Stomach (tissue), 9 donors: ENCODE measurements around the gene PLCB1. TPM values are rescaled to one million over a fixed set of nuclear protein-coding genes. Genes with fewer than 3 reads are reported as not detected.

Experiments used
- DNase-seq, 2 donors: peaks; one replicate each; pipeline versions ENCODE4 v3.0.0 to v3.0.0-alpha.2; 2013 to 2019
- H3K27ac ChIP-seq, 5 donors: fragments of 200-600 bp in 4 of 5; sonication (generic) in 4 of 5; one replicate each; pipeline ENCODE4 v1.5.1; 2013 to 2019; ENCODE audit warnings: mild to moderate bottlenecking in 1 of 5, moderate library complexity in 1 of 5
- H3K27me3 ChIP-seq, 3 donors: fragments of 200-600 bp; sonication (generic); one replicate each; pipeline ENCODE4 v1.5.1; 2017 to 2019; ENCODE audit warnings: mixed run types in 1 of 3
- H3K36me3 ChIP-seq, 4 donors: fragments of 200-600 bp; sonication (generic); 1 replicate in 3 of 4; 2 replicates in 1 of 4; pipeline ENCODE4 v1.5.1; 2016 to 2019
- H3K4me1 ChIP-seq, 4 donors: fragments of 200-600 bp; sonication (generic); one replicate each; pipeline ENCODE4 v1.5.1; 2016 to 2019
- H3K4me3 ChIP-seq, 4 donors: fragments of 200-600 bp; sonication (generic) in 3 of 4; one replicate each; pipeline ENCODE4 v1.5.1; 2016 to 2019; ENCODE audit warnings: mild to moderate bottlenecking in 1 of 4
- H3K9me3 ChIP-seq, 4 donors: fragments of 200-600 bp; sonication (generic); one replicate each; pipeline ENCODE4 v1.5.1; 2016 to 2019
- CTCF ChIP-seq, 7 experiments: fragments of 450-650 bp in 4 of 7; fragments of 200-600 bp in 3 of 7; sonication (generic) in 3 of 7; IDR thresholded peaks; one replicate each; pipeline ENCODE4 v1.5.1; 2016 to 2019; ENCODE audit warnings: antibody characterized with exemption in 7 of 7, control low read depth in 2 of 7, mild to moderate bottlenecking in 1 of 7
- EP300 ChIP-seq: sonication (generic); formaldehyde crosslinking; IDR thresholded peaks from one replicate; pipeline ENCODE4 v1.6.1; 2017; ENCODE audit warnings: antibody characterized with exemption
- POLR2A ChIP-seq, 4 donors: fragments of 450-650 bp; IDR thresholded peaks; one replicate each; pipeline ENCODE4 v1.6.1; 2016; ENCODE audit warnings: antibody characterized with exemption in 4 of 4, control low read depth in 2 of 4, mild to moderate bottlenecking in 1 of 4, moderate library complexity in 1 of 4
- POLR2AphosphoS5 ChIP-seq, 3 donors: sonication (generic); formaldehyde crosslinking; IDR thresholded peaks; one replicate each; pipeline ENCODE4 v1.6.1; 2016; ENCODE audit warnings: antibody characterized with exemption in 3 of 3
- WGBS, 5 donors: extraction: QIAGEN DNeasy Blood & Tissue Kit in 3 of 5; methylation state at CpG; one replicate each; pipeline versions ENCODE4 v1.1.5 to v1.1.7; 2013 to 2018; 5-methylcytosine and 5-hydroxymethylcytosine counted together
- intact Hi-C: fragments of 100-400 bp; cut with DNase I; formaldehyde crosslinking; loops from one replicate; pipeline ENCODE4 v1.15.1; 2023; ENCODE audit warnings: low total_unique reads
- polyA plus RNA-seq, 3 donors: library from polyadenylated mRNA; stranded (reverse); fragments of 200-250 nt; gene quantifications; one replicate each; pipeline ENCODE4 v1.2.3, GENCODE V29; 2013
- total RNA-seq, 5 donors: library from RNA; depleted of rRNA; stranded (reverse); fragments of >200 nt; gene quantifications; one replicate each; pipeline versions ENCODE4 v1.1.0 to v1.2.3, GENCODE V29; 2014 to 2016
- donor health status: healthy with polysubstance abuse.
- donor health status: Bipolar disorder and iron deficiency.
- donor health status: healthy.

PLCB1 gene
- total and polyA plus RNA-seq, 8 donors, result 4.1 to 66.5 (median 11.7) TPM

DNA sequence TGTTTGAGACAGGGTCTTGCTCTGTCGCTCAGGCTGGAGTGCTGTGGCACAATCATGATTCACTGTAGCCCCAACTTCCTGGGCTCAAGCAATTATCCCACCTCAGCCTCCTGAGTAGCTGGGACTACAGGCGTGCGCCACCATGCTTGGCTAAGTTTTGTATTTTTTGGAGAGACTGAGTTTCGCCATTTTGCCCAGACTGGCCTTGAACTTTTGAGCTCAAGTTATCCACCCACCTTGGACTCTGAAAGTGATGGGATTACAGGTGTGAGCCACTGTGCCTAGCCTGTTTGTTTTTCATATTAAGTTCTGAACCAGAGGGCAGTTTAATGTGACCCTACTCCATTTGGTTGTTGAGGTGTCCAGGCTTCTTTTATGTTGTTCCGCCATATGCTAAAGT is 194.8 kb downstream of the PLCB1 start:
- H3K4me1 ChIP-seq, result peaks cover 0 to 21% (median 0%) of the 10 kb centered on the region in 4 donors
- H3K27ac ChIP-seq, result no peak overlapping the region
- no peaks in the 10 kb centered on the region for H3K27me3 ChIP-seq
- no peak for TF ChIP-seq POLR2A (IDR thresholded peaks at IDR 0.05)
- no peak for TF ChIP-seq CTCF (IDR thresholded peaks at IDR 0.05)
- no peak for TF ChIP-seq POLR2AphosphoS5 (IDR thresholded peaks at IDR 0.05)
- TF ChIP-seq EP300, result no peak
- WGBS, 5 donors, result 97 to 99% (median 98%) methylated on average over 5 of the region's 5 CpGs
- H3K36me3 ChIP-seq, result no peaks in the 10 kb centered on the region
- H3K4me3 ChIP-seq, result no peak overlapping the region
- no peaks in the 10 kb centered on the region for H3K9me3 ChIP-seq
- DNase-seq, result no peak
- intact Hi-C loops, result no loop called here

DNA sequence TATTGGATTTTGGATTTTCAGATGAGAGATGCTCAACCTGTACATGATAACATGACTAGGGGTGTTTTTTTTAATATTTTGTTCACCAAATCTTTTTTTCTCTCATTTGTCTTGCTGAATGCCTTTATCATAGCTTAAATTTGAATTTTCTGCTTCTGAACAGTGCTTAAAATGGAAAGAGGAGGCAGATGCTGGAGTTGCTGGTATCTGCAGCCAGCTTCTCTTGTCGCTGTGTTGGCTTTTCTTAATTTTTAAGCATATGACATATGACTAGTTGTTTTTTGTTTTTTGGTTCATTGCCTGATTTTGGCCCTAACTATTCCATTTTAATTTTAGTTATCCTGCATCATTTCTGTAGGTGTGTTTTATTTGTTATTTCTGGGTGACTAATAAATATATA is 196.1 kb downstream of the PLCB1 start:
- Histone ChIP-seq H3K4me3 (no peak overlapping the region), H3K27ac (no peak overlapping the region), H3K27me3 (no peaks in the 10 kb centered on the region), H3K4me1 (peaks cover 0 to 29% (median 0%) of the 10 kb centered on the region in 4 donors), H3K36me3 (no peaks in the 10 kb centered on the region), H3K9me3 (no peaks in the 10 kb centered on the region)
- intact Hi-C loops, result no loop called here
- TF ChIP-seq CTCF (IDR thresholded peaks at IDR 0.05) (no peak), POLR2AphosphoS5 (IDR thresholded peaks at IDR 0.05) (no peak), EP300 (no peak), POLR2A (IDR thresholded peaks at IDR 0.05) (no peak)
- WGBS, 5 donors, result 96 to 100% (median 98%) methylated on average over 1 of the region's 1 CpG
- DNase-seq, result no peak

DNA sequence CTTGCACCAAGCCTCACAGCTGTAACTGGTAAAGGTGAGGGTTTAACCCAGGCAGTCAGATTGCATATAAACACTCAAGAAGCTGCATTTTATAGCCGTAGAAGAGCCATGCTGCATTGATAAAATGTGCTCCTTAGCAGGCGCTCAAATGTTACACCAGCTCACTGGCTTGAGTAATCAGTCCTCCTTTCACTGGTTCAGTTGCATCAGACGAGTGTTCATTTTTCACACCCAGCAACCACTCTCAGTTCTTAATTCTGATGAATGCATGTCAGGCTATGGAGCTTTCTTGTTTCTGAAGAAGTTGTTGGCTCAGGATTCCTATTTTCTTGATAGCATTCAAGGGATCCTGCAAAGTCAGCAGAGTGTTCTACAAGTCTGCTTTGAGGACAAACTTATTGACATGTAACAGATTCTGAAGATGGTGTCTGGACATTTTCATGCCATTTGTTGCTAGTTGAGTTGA is 198.3 kb downstream of the PLCB1 start:
- no peak for DNase-seq
- TF ChIP-seq POLR2AphosphoS5 (IDR thresholded peaks at IDR 0.05), result no peak
- no peak for TF ChIP-seq CTCF (IDR thresholded peaks at IDR 0.05)
- no peak for TF ChIP-seq POLR2A (IDR thresholded peaks at IDR 0.05)
- TF ChIP-seq EP300, result no peak
- Histone ChIP-seq H3K27ac (no peak overlapping the region), H3K27me3 (no peaks in the 10 kb centered on the region), H3K4me1 (peaks cover 0 to 29% (median 0%) of the 10 kb centered on the region in 4 donors), H3K4me3 (no peak overlapping the region), H3K36me3 (no peaks in the 10 kb centered on the region), H3K9me3 (no peaks in the 10 kb centered on the region)
- 81 to 92% (median 85%) methylated on average over 3 of the region's 3 CpGs for WGBS, 5 donors
- intact Hi-C loops, result no loop called here

DNA sequence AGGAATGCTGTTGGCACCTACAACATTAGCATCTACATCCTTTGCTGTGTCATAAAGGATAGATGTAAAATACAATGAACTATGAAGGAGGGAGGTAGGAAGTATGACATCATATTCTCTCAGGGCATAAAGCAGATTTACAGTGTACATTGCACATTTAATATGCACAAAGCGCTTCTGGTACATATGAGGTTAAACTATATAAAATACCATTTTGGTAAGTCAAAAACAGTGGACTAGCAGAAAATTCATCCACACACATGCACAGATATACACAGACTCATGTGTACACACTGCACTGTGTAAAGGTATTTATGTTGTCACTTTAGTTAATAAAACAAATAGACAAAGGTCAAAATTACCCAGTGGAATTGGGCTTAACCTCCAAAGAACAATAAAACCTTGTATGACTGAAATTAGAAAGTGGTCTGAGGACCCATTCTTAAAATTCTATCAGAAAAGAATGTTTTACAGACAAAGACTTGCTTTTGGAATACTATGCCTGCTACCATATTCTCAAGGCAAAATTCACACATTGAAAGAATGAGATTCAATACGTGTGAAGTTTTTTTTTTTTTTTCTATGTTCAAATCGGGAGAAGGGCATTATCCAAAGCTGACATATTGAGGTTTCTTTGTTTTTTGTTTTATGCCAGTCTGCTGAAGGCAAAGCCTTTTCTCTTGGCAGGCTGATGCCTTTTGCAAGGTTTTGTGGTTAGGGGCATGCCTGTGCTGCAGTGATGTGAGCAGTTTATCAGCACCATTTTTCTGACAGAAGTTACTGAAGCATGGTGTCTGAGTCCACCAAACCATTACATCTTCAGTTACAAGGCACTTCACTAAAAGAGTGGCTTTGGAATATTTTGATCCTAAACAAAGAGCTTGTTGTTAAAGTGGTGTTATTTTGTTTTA is 199.0 kb downstream of the PLCB1 start:
- no peak for TF ChIP-seq POLR2AphosphoS5 (IDR thresholded peaks at IDR 0.05)
- no peak for TF ChIP-seq EP300
- TF ChIP-seq POLR2A (IDR thresholded peaks at IDR 0.05), result no peak
- no peak for TF ChIP-seq CTCF (IDR thresholded peaks at IDR 0.05)
- Histone ChIP-seq H3K4me1 (peaks cover 0 to 23% (median 0%) of the 10 kb centered on the region in 4 donors), H3K27ac (no peak overlapping the region), H3K4me3 (no peak overlapping the region), H3K27me3 (no peaks in the 10 kb centered on the region), H3K36me3 (no peaks in the 10 kb centered on the region), H3K9me3 (no peaks in the 10 kb centered on the region)
- intact Hi-C loops, result no loop called here
- 70 to 77% (median 71%) methylated on average over 3 of the region's 3 CpGs for WGBS, 5 donors
- DNase-seq, result no peak
